SU-DHL-6 (cell line): ENCODE results near the gene NAA80.

Experiments
- H2AFZ ChIP-seq: fragments of 200-600 bp; sonication (generic); 2 replicates; pipeline ENCODE4 v1.6.1; 2014; ENCODE audit warnings: low read depth, mild to moderate bottlenecking, moderate library complexity, mixed read lengths, antibody characterized with exemption, low read length; ENCODE audit not compliant: severe bottlenecking
- H3F3A ChIP-seq: fragments of 200-600 bp; shearing (Covaris generic); 2 replicates; pipeline ENCODE4 v1.6.0; 2016; ENCODE audit warnings: antibody characterized with exemption, mild to moderate bottlenecking; ENCODE audit not compliant: insufficient read depth
- H3K27ac ChIP-seq: fragments of 200-600 bp; sonication (generic); 2 replicates; pipeline ENCODE4 v1.5.1; 2016; ENCODE audit warnings: low read depth, mild to moderate bottlenecking, low read length, moderate library complexity, mixed read lengths
- H3K27me3 ChIP-seq: fragments of 200-600 bp; sonication (generic), shearing (Covaris generic); 2 replicates; pipeline ENCODE4 v1.6.0; 2014; ENCODE audit warnings: mild to moderate bottlenecking, low read length
- H3K36me3 ChIP-seq: fragments of 200-600 bp; sonication (generic); 2 replicates; pipeline ENCODE4 v1.6.1; 2014; ENCODE audit warnings: mild to moderate bottlenecking, low read length, mixed read lengths
- H3K4me2 ChIP-seq: fragments of 300-600, 200-600 bp; shearing (Covaris generic), sonication (generic); 2 replicates; pipeline ENCODE4 v1.6.0; 2014; ENCODE audit warnings: low read length, low read depth, mild to moderate bottlenecking; ENCODE audit not compliant: poor library complexity, severe bottlenecking
- H3K4me3 ChIP-seq: fragments of 200-600 bp; sonication (generic); 2 replicates; pipeline ENCODE4 v1.5.1; 2014; ENCODE audit warnings: antibody characterized with exemption, low read length, mild to moderate bottlenecking, mixed read lengths; ENCODE audit not compliant: insufficient read depth, poor library complexity, severe bottlenecking
- H3K79me2 ChIP-seq: fragments of 200-600 bp; sonication (generic); 2 replicates; pipeline ENCODE4 v1.6.1; 2014; ENCODE audit warnings: mild to moderate bottlenecking, low read length, moderate library complexity; ENCODE audit not compliant: insufficient read depth
- H3K9ac ChIP-seq: fragments of 200-600 bp; sonication (generic); 2 replicates; pipeline ENCODE4 v1.7.0; 2014; ENCODE audit warnings: mild to moderate bottlenecking, low read length
- H3K9me2 ChIP-seq: fragments of 200-600 bp; sonication (generic); replicated peaks from 2 replicates; pipeline ENCODE4 v1.6.1; 2014; ENCODE audit warnings: low read length; ENCODE audit not compliant: insufficient read depth
- H3K9me3 ChIP-seq: fragments of 200-600 bp; sonication (generic); 2 replicates; pipeline ENCODE4 v1.6.1; 2014; ENCODE audit warnings: low read length, mixed read lengths; ENCODE audit not compliant: insufficient read depth
- H4K20me1 ChIP-seq: fragments of 200-600 bp; sonication (generic); 2 replicates; pipeline ENCODE4 v1.6.1; 2014; ENCODE audit warnings: low read depth, mild to moderate bottlenecking, antibody characterized with exemption, low read length, moderate library complexity, mixed read lengths
- CTCF ChIP-seq: fragments of 200-600 bp; sonication (generic); IDR thresholded peaks from one replicate; pipeline ENCODE4 v1.5.1; 2017; ENCODE audit warnings: antibody characterized with exemption, mild to moderate bottlenecking, low read length, moderate library complexity; ENCODE audit not compliant: insufficient read depth, poor library complexity, severe bottlenecking
- EZH2phosphoT487 ChIP-seq: fragments of 200-600 bp; sonication (generic), shearing (Covaris generic); conservative IDR thresholded peaks from 2 replicates; pipeline ENCODE4 v1.6.1; 2018; ENCODE audit warnings: mild to moderate bottlenecking, antibody characterized with exemption, low read length, moderate library complexity, mixed read lengths

NAA80 gene

DNA sequence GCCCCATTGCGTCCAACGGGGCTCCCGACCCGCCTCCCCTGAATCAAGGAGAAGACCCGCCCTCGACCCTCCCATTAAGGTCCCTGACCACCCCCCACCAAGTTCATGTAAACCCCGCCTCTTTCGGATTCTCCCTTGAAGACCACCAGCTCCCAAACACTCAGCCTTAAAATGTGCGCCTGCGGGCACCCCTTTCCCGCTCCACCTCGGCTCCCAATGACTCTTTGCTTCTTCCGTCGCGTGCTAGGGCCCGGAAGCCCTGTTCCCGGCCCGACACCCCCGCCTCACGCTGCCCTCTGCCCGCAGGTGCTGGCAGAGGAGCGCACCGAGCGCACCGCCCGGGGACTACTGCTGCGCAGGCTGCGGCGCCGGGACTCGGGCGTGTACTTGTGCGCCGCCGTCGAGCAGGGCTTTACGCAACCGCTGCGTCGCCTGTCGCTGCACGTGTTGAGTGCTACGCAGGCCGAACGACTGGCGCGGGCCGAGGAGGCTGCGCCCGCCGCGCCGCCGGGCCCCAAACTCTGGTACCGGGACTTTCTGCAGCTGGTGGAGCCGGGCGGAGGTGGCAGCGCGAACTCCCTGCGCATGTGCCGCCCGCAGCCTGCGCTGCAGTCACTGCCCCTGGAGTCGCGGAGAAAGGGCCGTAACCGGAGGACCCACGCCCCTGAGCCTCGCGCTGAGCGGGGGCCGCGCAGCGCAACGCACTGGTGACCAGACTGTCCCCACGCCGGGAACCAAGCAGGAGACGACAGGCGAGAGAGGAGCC lies 23.0 kb downstream of the NAA80 start:
- Histone ChIP-seq H4K20me1 (no peaks in the 10 kb centered on the region), H3K27ac (no peak overlapping the region), H3K9me3 (no peaks in the 10 kb centered on the region), H3K4me3 (no peak overlapping the region), H3K27me3 (no peaks in the 10 kb centered on the region), H3K79me2 (no peaks in the 10 kb centered on the region), H3K9ac (no peak overlapping the region), H2AFZ (no peak overlapping the region), H3K9me2 (no peaks in the 10 kb centered on the region), H3K4me2 (no peak overlapping the region), H3K36me3 (no peaks in the 10 kb centered on the region), H3F3A (no peaks in the 10 kb centered on the region)
- TF ChIP-seq EZH2phosphoT487 = no peak
- TF ChIP-seq CTCF = no peak

- TF ChIP-seq EZH2phosphoT487 = no peak
- no peak for TF ChIP-seq CTCF
- H4K20me1 ChIP-seq = no peaks in the 10 kb centered on the region
- H3K79me2 ChIP-seq = no peaks in the 10 kb centered on the region
- no peaks in the 10 kb centered on the region for H3K9me3 ChIP-seq
- H2AFZ ChIP-seq = no peak overlapping the region
- no peaks in the 10 kb centered on the region for H3K36me3 ChIP-seq
- no peak overlapping the region for H3K4me3 ChIP-seq
- no peak overlapping the region for H3K27ac ChIP-seq
- no peaks in the 10 kb centered on the region for H3F3A ChIP-seq
- no peaks in the 10 kb centered on the region for H3K27me3 ChIP-seq
- no peak overlapping the region for H3K9ac ChIP-seq
- no peaks in the 10 kb centered on the region for H3K9me2 ChIP-seq
- no peak overlapping the region for H3K4me2 ChIP-seq
Measured at GRCh38 chr3:50275141-50275995, 23.8 kb downstream of the NAA80 start.

DNA sequence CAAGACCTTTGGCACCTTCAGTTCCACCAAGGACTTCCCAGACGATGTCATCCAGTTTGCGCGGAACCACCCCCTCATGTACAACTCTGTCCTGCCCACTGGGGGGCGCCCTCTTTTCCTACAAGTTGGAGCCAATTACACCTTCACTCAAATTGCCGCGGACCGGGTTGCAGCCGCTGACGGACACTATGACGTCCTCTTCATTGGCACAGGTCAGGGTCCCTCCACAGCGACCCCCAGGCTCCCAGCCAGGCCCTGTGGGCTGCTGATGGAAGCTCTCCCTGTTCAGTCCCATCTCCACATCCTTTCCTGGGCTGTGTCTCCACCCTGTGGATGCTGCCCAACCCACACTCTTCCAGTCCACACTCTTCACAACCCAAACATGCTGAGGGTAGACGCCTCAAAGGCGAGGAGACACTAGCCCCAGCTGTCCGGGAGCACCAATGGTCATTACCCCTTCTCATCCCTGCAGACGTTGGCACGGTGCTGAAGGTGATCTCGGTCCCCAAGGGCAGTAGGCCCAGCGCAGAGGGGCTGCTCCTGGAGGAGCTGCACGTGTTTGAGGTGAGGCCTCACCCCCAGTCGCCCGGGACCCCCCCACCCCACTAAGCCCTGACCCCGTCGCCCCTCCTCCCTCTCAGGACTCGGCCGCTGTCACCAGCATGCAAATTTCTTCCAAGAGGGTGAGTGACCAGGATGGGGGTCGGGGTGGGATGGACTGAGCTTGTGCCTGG lies 24.7 kb downstream of the NAA80 start:
- Histone ChIP-seq H4K20me1 (no peaks in the 10 kb centered on the region), H3K9me3 (no peaks in the 10 kb centered on the region), H3F3A (no peaks in the 10 kb centered on the region), H2AFZ (no peak overlapping the region), H3K9ac (no peak overlapping the region), H3K36me3 (no peaks in the 10 kb centered on the region), H3K4me2 (no peak overlapping the region), H3K27me3 (no peaks in the 10 kb centered on the region), H3K9me2 (no peaks in the 10 kb centered on the region), H3K27ac (no peak overlapping the region), H3K79me2 (no peaks in the 10 kb centered on the region), H3K4me3 (no peak overlapping the region)
- TF ChIP-seq EZH2phosphoT487 = no peak
- peak; percentile 88 for TF ChIP-seq CTCF
